Right renal cortex interstitium (tissue), 3 donors: Measurements from ENCODE around the gene SIVA1. TPM values are rescaled to one million over a fixed set of nuclear protein-coding genes. Genes with fewer than 3 reads are reported as not detected.

Experiments used
- DNase-seq, 3 donors: peaks; one replicate each; pipeline ENCODE4 v3.0.0-alpha.2; 2013; ENCODE audit warnings: low read depth in 3 of 3, low spot score in 2 of 3
- polyA plus RNA-seq, 3 donors: library from polyadenylated mRNA; unstranded; fragments of 120-200 nt; gene quantifications; one replicate each; pipeline ENCODE4 v1.2.1, GENCODE V29; 2013; ENCODE audit not compliant: insufficient read length in 3 of 3

SIVA1 gene
- polyA plus RNA-seq, 3 donors, result 45.3 to 63.5 (median 54.5) TPM

- no peak for DNase-seq
Measured at GRCh38 chr14:104782086-104782807, 29.3 kb downstream of the SIVA1 start.

- no peak for DNase-seq
Measured at GRCh38 chr14:104782808-104783139, 29.8 kb downstream of the SIVA1 start.

GRCh38 chr14:104783484-104784217 is 30.7 kb downstream of the SIVA1 start:
- no peak for DNase-seq

DNA sequence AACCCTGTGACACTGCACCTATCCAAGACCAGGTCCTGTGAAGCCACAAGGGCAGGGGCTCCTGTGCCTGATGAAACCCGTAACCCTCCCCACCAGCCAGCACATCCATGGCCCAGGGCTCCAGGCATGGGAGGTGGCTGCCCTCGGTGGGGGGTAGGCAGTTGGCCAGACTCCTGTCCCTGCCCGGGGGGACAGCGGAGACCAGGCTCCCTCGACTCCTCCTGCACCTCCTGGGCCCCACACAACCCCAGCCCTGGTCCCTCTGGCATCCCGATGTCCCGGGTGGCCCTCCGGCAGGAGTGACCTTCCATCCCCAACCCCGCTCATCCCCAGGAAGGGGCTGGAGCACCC is 31.2 kb downstream of the SIVA1 start:
- no peak for DNase-seq

DNA sequence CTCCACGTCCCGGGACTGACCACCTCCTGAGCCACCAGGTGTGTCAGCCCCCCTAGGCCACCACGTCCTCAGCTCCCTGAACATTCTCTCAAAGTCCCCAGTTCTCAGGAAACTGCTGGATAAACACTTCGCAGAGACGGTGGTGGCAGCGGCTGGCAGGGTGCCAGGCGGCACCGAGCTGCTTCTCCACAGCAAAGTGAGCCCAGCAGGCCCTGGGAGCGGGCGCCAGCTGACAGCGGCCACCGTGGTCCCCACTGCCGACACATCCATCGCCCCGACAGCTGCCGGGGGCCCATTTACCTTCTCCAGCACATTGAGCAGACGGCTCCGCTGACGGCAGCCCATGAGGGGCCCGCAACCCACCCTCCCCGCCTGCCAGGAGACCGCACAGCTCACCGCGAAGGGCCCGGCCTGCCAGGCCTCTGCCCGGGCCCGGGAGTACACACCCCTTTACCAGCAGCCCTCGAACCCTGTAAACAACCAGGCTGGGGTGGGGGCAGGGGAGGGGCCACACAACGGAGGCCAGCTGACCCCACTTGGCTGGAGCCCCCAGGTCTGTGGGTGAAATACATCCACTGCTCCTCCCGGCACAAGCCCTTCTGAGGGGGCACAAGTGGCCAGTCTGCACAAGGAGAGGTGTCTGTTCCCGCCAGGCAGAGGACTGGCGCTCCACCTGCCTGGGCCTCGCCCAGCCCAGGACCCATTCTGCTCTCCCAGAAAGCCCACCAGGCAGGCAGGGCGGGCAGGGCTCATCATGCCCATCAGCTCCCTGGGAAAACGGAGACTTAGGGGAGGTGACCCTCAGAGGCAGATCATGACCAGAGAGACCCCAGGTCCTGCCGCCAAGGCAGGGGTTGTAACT is 32.1 kb downstream of the SIVA1 start:
- DNase-seq, result no peak

GRCh38 chr14:104785708-104786080 is 32.7 kb downstream of the SIVA1 start:
- DNase-seq, result no peak

GRCh38 chr14:104786091-104786586 is 33.2 kb downstream of the SIVA1 start:
- no peak for DNase-seq

DNA sequence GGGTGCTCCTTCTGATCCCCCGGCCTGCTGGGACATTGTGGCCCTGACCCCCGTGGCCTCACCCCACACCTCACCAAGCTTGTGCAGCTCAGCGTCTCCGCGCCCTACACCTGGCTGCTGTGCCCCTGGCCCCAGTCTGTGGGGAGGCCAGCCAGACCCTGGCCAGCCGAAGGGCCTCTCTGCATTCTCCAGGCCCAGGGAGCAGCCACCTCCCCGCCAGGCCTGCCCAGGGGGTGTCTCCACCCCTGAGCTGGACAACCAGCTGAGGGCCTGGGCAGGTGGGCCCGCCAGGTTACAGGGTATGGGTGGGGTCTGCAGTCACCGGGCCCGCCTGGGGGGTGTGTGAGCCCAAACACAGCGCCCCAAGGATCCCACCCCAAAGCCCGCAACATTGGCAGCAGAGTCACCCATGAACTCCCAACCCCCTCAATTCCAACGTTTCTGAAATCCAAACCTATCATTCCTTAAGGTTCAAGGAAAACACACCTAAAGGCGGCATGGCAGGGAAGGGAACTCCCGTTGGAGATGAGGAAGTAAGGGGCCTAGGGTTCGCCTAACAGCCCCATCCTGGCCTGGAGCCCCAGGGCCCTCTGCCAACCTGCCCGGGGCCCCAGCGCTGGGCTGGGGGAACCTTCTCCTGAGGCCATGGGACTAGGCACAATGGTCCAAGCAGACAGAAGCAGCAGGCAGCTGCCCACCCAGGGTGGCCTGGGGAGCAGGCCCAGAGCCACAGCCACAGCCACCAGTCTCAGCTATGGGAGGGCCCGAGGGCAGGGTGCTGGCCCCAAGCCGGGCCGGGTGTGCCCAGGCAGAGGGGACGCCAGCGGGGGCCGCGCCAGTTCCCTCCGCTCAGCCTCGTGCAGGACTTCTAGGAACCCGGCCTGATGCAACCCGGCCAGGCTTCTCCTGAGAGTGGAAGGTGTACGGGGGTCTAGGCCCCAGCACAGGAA is 34.1 kb downstream of the SIVA1 start:
- no peak for DNase-seq

GRCh38 chr14:104787736-104788135 is 34.8 kb downstream of the SIVA1 start:
- DNase-seq, result no peak

GRCh38 chr14:104788161-104788818 is 35.3 kb downstream of the SIVA1 start:
- DNase-seq, result no peak

DNA sequence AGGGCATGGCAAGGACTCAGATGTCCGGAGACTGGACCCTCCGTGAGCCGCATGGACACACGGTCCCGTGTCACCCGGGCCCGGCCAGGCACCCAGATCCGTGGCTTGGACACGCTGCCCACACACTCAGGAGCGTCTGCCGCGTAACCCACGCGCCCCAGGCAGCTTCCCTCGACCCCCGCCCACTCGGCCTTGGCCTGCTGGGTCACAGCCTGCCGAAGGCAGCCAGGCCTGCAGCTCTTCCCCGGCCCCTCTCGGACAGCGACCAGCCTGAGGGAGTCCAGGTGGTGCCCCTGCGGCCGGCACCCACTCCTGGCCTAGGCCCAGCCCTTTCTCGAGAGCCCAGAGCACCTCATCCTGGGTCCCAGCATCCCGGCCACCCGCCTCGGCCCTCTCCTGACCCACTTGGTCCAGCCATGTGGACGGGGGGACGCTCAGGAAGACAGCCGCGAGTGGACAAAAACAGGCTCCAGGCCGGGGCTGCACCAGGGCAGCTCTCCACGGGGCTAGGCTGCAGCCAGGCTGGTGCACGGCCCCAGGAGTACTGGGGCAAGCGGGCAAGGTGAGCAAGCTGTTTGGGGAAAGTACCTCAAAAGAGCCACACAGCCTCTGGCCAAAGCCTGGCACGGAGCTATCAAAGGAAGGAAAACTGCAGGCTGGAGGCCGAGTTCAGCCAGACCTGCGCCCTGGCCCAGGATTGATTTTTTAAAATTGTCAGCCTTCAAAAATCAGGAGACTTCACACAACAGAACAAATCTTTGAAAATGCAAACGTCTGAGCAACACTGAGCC is 36.1 kb downstream of the SIVA1 start:
- DNase-seq, result no peak

DNA sequence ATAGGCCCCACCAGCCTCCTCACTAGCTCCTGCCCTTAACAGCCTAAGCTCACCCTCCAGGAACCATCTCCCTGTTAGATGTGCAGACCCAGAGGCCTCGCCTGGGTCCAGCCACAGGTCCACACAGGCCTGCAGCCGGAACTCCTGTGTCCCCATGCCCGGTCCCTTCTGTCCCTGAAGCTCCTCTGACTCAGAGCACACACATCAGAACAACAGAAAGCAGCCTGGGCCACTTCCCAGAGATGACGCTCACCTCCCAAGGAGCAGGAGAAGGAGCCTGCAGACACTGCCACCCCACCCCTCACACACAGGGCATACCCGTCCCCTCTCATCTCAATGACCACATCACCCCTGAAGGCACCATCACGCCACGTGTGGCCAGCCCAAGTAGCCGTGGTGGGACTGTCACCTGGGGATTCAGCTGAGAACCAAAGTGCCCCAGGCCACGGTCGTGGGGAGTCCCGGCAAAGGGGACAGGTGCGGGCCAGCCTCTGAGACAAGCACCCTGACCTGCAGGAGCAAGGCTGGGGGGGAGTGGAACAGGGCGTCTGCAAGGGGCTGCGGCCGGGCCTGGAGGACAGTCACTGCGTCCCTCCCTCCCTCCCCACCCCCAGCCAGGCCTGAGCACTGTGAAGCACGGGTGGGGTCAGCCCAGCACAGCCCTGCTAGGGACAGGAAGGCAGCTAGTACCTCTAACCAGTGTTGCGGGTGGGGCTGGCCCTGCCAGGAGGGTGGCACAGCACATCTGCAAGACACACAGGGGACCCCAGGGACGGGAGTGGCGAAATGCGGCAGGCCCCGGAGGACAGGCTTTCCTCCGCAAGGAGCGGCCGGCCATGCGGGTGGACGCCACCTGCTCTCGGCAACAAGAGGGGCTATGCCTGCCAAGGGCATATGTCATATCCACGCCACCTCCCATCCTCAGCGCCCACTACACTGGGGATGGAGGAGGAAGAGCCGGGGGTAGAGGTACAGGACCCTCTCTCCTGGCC is 37.1 kb downstream of the SIVA1 start:
- no peak for DNase-seq

DNA sequence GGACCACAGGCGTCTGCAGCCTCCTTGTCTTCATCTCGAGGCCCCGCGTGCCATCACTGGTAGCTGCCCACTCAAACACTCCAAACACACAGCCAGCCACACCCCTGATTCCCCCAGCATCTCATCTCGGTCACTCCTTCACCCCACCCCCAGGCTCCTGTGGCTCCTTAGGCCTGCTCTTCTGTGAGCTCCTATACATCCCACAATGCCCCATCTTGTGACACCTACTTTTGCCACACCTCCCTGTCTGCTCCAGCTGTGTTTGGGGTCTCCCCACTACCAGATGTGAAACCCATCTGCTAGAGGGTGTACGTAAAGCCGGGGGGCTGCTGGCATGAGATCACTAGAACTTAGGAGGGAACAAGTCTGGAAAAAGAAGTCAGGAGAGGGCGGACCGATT is 38.5 kb downstream of the SIVA1 start:
- no peak for DNase-seq

DNA sequence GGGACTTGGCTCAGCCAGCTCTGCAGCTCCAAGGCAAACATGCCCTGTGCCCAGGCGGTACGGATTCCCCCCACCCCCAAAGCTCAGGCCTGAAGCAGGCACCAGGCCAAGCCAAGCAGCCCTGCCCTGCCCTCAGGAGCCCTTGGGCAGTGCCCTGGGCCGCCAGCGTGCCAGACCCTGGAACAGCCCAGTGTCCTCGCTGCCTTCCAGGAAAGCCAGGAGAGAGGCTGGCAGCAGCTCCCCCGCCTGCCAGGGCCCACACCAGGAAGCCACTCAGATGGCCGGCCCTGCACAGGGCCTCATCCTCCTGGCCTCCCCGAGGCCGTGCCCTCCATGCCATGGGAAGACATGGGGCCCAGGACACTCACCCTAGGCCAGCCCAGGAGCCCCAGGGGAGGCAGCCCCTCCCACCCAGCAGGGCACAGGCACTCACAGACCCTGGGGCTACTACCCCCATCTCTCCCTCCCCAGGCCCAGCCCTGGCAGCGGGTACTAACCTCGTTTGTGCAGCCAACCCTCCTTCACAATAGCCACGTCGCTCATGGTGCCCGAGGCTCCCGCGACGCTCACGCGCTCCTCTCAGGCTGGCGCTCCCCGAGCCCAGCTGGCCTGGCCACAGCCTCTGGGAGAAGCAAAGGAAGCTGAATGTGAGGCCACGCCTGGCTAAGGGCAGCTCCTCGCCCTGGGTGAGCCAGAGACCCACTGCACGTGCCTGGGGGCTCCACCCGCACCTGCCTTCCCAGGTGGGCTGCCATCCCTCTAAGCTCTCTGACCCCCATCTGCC is 39.3 kb downstream of the SIVA1 start:
- no peak for DNase-seq

GRCh38 chr14:104792945-104793702 is 40.2 kb downstream of the SIVA1 start:
- no peak for DNase-seq

DNA sequence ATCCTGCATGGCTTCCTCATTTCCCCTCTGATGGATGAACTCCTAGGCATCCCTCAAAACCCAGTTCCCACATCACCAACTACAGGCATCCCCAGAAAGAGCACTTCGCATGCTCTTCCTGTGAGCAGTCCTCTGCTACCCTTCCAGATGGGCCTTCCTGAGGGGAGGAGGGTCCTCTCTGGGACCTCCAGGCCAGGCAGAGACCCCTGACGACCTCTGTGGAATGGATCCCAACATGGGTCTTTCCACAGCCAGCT is 40.7 kb downstream of the SIVA1 start:
- no peak for DNase-seq

DNA sequence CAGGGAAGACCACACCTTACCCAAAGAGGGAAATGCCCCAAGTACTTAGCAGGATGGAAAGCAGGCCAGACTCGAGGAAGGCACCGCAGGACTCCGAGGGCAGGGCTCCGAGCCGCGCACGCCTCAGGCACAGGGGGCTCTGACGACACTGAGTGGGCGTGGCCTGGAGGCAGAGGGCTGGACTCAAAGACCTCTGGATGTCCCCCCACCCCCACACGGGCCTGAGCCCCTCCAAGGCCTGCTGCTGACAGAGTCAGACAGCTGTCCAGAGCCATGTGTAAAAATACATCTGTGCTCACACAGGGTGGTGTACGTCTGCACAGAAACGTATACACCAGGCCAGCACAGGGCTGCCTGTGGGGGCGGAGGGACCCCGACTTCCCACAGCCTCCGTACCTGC is 41.2 kb downstream of the SIVA1 start:
- DNase-seq, result no peak
